Heart left ventricle (tissue), 13 donors: ENCODE results near the gene HTT.

Source experiments
- POLR2A ChIP-seq, 2 donors: fragments of 450-650 bp; IDR thresholded peaks; one replicate each; pipeline ENCODE4 v1.6.1; 2017; ENCODE audit warnings: antibody characterized with exemption in 2 of 2, mild to moderate bottlenecking in 2 of 2, moderate library complexity in 2 of 2
- TF ChIP-seq, protein P1 (sequence below), 12 donors: fragments of 200-600 bp; sonication (generic) in 4 of 12; IDR thresholded peaks; one replicate each; pipeline versions ENCODE4 v1.5.0 to v1.8.0; 2018 to 2022; ENCODE audit warnings: antibody characterized with exemption in 12 of 12, mild to moderate bottlenecking in 5 of 12
- donor health status: ischemic (EF 13 %, LVEDD 7.1; RV severe dilation, severe dysfunction).
- donor health status: DM: no; HTN: yes; CAD: no.
- donor health status: DM: no; HTN: no; CAD: no.
- donor health status: ischemic (EF 25% LVEDD 6.9; RV normal size, moderate dysfunction).
- donor health status: ischemic (EF 25% LVEDD 5.7; RV mildly dilated, moderate dysfunction).
- donor health status: ischemic (EF 35%, LVEDD 5.7; RV mildly dilated, moderate dysfunction).
- donor health status: nonischemic (EF 11% LVEDD 7.7; RV severe dilation, severe dysfunction).
- donor health status: DM: yes; HTN: yes; CAD: no.
- donor health status: PGD.
- donor health status: ischemic (EF 29% LVEDD 5.4; RV normal size, mild dysfunction).
- donor health status: nonischemic (EF 23%, LVEDD 6.1; RV moderate dilation, normal function).

DNA sequence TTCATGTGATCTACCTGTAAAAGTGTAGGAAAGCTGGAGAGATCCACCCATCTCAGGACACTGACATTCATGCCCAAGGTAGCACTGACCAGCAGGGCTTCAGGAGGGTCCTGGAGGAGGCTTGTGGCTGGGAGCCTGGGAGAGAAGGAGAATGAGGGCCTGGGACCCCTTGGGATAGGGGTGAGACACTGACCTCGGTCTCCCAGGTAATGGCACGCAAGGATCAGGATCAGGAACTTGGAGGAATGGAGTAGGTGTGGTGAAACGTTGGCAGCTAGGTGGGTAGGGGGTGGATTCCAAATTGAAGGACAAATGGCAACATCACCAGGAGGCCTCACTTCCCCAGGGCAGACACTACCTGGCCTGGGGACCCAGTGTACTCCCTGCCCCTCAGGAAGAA lies 206.0 kb downstream of the HTT start:
- TF ChIP-seq, protein P1, sequence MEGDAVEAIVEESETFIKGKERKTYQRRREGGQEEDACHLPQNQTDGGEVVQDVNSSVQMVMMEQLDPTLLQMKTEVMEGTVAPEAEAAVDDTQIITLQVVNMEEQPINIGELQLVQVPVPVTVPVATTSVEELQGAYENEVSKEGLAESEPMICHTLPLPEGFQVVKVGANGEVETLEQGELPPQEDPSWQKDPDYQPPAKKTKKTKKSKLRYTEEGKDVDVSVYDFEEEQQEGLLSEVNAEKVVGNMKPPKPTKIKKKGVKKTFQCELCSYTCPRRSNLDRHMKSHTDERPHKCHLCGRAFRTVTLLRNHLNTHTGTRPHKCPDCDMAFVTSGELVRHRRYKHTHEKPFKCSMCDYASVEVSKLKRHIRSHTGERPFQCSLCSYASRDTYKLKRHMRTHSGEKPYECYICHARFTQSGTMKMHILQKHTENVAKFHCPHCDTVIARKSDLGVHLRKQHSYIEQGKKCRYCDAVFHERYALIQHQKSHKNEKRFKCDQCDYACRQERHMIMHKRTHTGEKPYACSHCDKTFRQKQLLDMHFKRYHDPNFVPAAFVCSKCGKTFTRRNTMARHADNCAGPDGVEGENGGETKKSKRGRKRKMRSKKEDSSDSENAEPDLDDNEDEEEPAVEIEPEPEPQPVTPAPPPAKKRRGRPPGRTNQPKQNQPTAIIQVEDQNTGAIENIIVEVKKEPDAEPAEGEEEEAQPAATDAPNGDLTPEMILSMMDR (IDR thresholded peaks at IDR 0.05) = no peak
- no peak for TF ChIP-seq POLR2A (IDR thresholded peaks at IDR 0.05)
